A549 (cell line): ENCODE measurements around the gene SCYL1.

Experiments
- BHLHE40 ChIP-seq: IDR thresholded peaks from 2 replicates; pipeline ENCODE4 v1.6.1; 2012; ENCODE audit warnings: low read depth, low read length, inconsistent platforms
- CTCF ChIP-seq: fragments of >200 bp; sonication (Bioruptor Twin); formaldehyde crosslinking; IDR thresholded peaks from 3 replicates; pipeline ENCODE4 v1.5.1; 2016
- FOSL2 ChIP-seq, 2 experiments: fragments of 450-650 bp in 1 of 2; fragments of >200 bp in 1 of 2; sonication (Bioruptor Twin) in 1 of 2; formaldehyde crosslinking; IDR thresholded peaks; 2 replicates each; pipeline versions ENCODE4 v1.5.0 to v1.6.1; 2016 to 2020; ENCODE audit warnings: mild to moderate bottlenecking in 1 of 2, moderate library complexity in 1 of 2
- KDM5A ChIP-seq: fragments of 200-600 bp; sonication (generic); IDR thresholded peaks from 2 replicates; pipeline ENCODE4 v1.6.1; 2016; ENCODE audit warnings: antibody characterized with exemption, mild to moderate bottlenecking
- POLR2A ChIP-seq: IDR thresholded peaks from 2 replicates; pipeline ENCODE4 v1.6.1; 2012; ENCODE audit warnings: mild to moderate bottlenecking, low read length
- RAD21 ChIP-seq, 2 experiments: fragments of >200 bp in 1 of 2; sonication (Bioruptor Twin) in 1 of 2; formaldehyde crosslinking in 1 of 2; IDR thresholded peaks in 1 of 2; conservative IDR thresholded peaks in 1 of 2; 2 replicates in 1 of 2; 3 replicates in 1 of 2; pipeline ENCODE4 v1.6.1; 2012 to 2018; ENCODE audit warnings: inconsistent platforms in 1 of 2
- RCOR1 ChIP-seq: fragments of 150-350 bp; IDR thresholded peaks from 2 replicates; pipeline ENCODE4 v1.6.1; 2014; ENCODE audit warnings: antibody characterized with exemption, low read length, low read depth
- REST ChIP-seq: fragments of 200-600 bp; sonication (generic); IDR thresholded peaks from 2 replicates; pipeline ENCODE4 v1.6.1; 2016; ENCODE audit warnings: antibody characterized with exemption, mild to moderate bottlenecking, moderate library complexity
- RFX5 ChIP-seq: fragments of 450-650 bp; IDR thresholded peaks from 2 replicates; pipeline ENCODE4 v1.7.1; 2014; ENCODE audit warnings: antibody characterized with exemption, mild to moderate bottlenecking, moderate library complexity
- SREBF2 ChIP-seq: fragments of 450-650 bp; IDR thresholded peaks from 2 replicates; pipeline ENCODE4 v1.6.1; 2014; ENCODE audit warnings: mild to moderate bottlenecking, moderate library complexity
- USF2 ChIP-seq: fragments of 450-650 bp; IDR thresholded peaks from 2 replicates; pipeline ENCODE4 v1.6.1; 2014; ENCODE audit warnings: antibody characterized with exemption

- TF ChIP-seq CTCF: no peak
- peak in 1 of 2 experiments; percentile 1; a peak in 1 of 5 replicates for TF ChIP-seq RAD21 (conservative IDR thresholded peaks at IDR 0.05 in 1 of 2, IDR thresholded peaks at IDR 0.05 in 1 of 2)
- no peak for TF ChIP-seq BHLHE40
- TF ChIP-seq POLR2A: no peak
- TF ChIP-seq KDM5A: no peak
- no peak for TF ChIP-seq RCOR1
- TF ChIP-seq FOSL2 (IDR thresholded peaks at IDR 0.05): no peak
- TF ChIP-seq FOSL2 (CRISPR knock-in tag; IDR thresholded peaks at IDR 0.05): peak; percentile 22; the same call in 1 of the 2 replicates
- TF ChIP-seq RFX5: no peak
- TF ChIP-seq SREBF2: no peak
- no peak; the same call in 1 of the 2 replicates for TF ChIP-seq REST
- no peak for TF ChIP-seq USF2
Observed at GRCh38 chr11:65501472-65502273, 23.2 kb upstream of the SCYL1 start.
